SK-N-SH (cell line): Measurements from ENCODE around the gene TSHR. TPM values are rescaled to one million over a fixed set of nuclear protein-coding genes. Genes with fewer than 3 reads are reported as not detected.

ENCODE experiments used
- CTCF ChIA-PET: fragments of 300-600, 350-600 bp; formaldehyde crosslinking; extraction: SDS; loops from one replicate; lab custom pipeline; 2021; lab: Yijun Ruan, JAX
- POLR2A ChIA-PET: fragments of 350-600 bp; sonication (Branson Sonifier 250); formaldehyde crosslinking; extraction: SDS; loops from one replicate; lab custom pipeline; 2020; ENCODE audit warnings: antibody characterized with exemption, inconsistent platforms; lab: Yijun Ruan, JAX
- DNase-seq: peaks from one replicate; pipeline ENCODE4 v3.0.0; 2012
- H2AFZ ChIP-seq: fragments of 200-600 bp; sonication (generic); 2 replicates; pipeline ENCODE4 v1.8.1; 2016; ENCODE audit warnings: antibody characterized with exemption, mild to moderate bottlenecking, low read depth
- H3F3A ChIP-seq: fragments of 200-600 bp; sonication (generic); replicated peaks from 2 replicates; pipeline ENCODE3; 2016; ENCODE audit warnings: antibody characterized with exemption, mild to moderate bottlenecking; ENCODE audit not compliant: insufficient read depth
- H3K27ac ChIP-seq, 2 experiments: fragments of 200-500 bp in 1 of 2; fragments of 200-600 bp in 1 of 2; sonication (Bioruptor generic) in 1 of 2; sonication (generic), shearing (Covaris generic) in 1 of 2; 2 replicates each; pipeline versions ENCODE4 v1.5.1 to v1.6.1; 2014 to 2016; ENCODE audit warnings: low read depth in 2 of 2, inconsistent platforms in 1 of 2, low read length in 1 of 2, mild to moderate bottlenecking in 1 of 2, mixed read lengths in 1 of 2
- H3K27me3 ChIP-seq: fragments of 200-600 bp; sonication (generic), shearing (Covaris generic); 2 replicates; pipeline ENCODE4 v1.6.1; 2016; ENCODE audit warnings: mixed run types; ENCODE audit not compliant: insufficient read depth
- H3K36me3 ChIP-seq, 2 experiments: fragments of 200-500 bp in 1 of 2; fragments of 200-600 bp in 1 of 2; sonication (Bioruptor generic) in 1 of 2; sonication (generic) in 1 of 2; replicated peaks in 1 of 2; 2 replicates each; pipeline versions ENCODE3 to v1.5.1; 2014 to 2016; ENCODE audit warnings: low read length in 1 of 2, mild to moderate bottlenecking in 1 of 2; ENCODE audit not compliant: insufficient read depth in 2 of 2, control insufficient read depth in 1 of 2
- H3K4me1 ChIP-seq, 2 experiments: fragments of 200-500 bp in 1 of 2; fragments of 200-600 bp in 1 of 2; sonication (Bioruptor generic) in 1 of 2; sonication (generic), shearing (Covaris generic) in 1 of 2; 2 replicates each; pipeline versions ENCODE4 v1.5.1 to v1.6.1; 2014 to 2016; ENCODE audit warnings: low read depth in 1 of 2, low read length in 1 of 2, mixed run types in 1 of 2; ENCODE audit not compliant: insufficient read depth in 2 of 2, control insufficient read depth in 1 of 2
- H3K4me2 ChIP-seq: fragments of 200-600 bp; sonication (generic), shearing (Covaris generic); 2 replicates; pipeline ENCODE4 v1.6.1; 2017; ENCODE audit warnings: mixed run types
- H3K4me3 ChIP-seq, 2 experiments: fragments of 200-500 bp in 1 of 2; fragments of 200-600 bp in 1 of 2; sonication (Bioruptor generic) in 1 of 2; sonication (generic), shearing (Covaris generic) in 1 of 2; 2 replicates each; pipeline versions ENCODE4 v1.5.1 to v1.8.1; 2014 to 2016; ENCODE audit warnings: low read depth in 2 of 2, inconsistent platforms in 1 of 2, low read length in 1 of 2, mild to moderate bottlenecking in 1 of 2, mixed read lengths in 1 of 2, moderate library complexity in 1 of 2
- H3K79me2 ChIP-seq: fragments of 200-600 bp; sonication (generic); 2 replicates; pipeline ENCODE4 v1.8.1; 2017; ENCODE audit warnings: mild to moderate bottlenecking; ENCODE audit not compliant: insufficient read depth
- H3K9ac ChIP-seq: fragments of 200-600 bp; sonication (generic); 2 replicates; pipeline ENCODE4 v1.6.1; 2017; ENCODE audit warnings: mixed run types
- H3K9me2 ChIP-seq: fragments of 200-600 bp; sonication (generic); 2 replicates; pipeline ENCODE4 v1.6.1; 2017; ENCODE audit warnings: mixed run types
- H3K9me3 ChIP-seq: fragments of 200-600 bp; sonication (generic); 2 replicates; pipeline ENCODE4 v1.6.1; 2017; ENCODE audit warnings: mixed run types, mild to moderate bottlenecking, moderate library complexity
- H4K20me1 ChIP-seq: fragments of 200-600 bp; sonication (generic); 2 replicates; pipeline ENCODE4 v1.6.1; 2017; ENCODE audit warnings: mild to moderate bottlenecking, mixed run types; ENCODE audit not compliant: insufficient read depth
- ELF1 ChIP-seq: IDR thresholded peaks from 2 replicates; pipeline ENCODE4 v1.4.0; 2012
- EP300 ChIP-seq, 2 experiments: IDR thresholded peaks; 2 replicates each; pipeline versions ENCODE4 v1.4.0 to v1.6.1; 2012; ENCODE audit warnings: borderline replicate concordance in 1 of 2, low read depth in 1 of 2, low read length in 1 of 2
- FOXM1 ChIP-seq: IDR thresholded peaks from 2 replicates; pipeline ENCODE4 v1.4.0; 2012; ENCODE audit warnings: low read depth, mild to moderate bottlenecking
- GABPA ChIP-seq: IDR thresholded peaks from 2 replicates; pipeline ENCODE4 v1.4.0; 2012; ENCODE audit warnings: low read depth, mild to moderate bottlenecking
- GATA2 ChIP-seq: sonication (generic); formaldehyde crosslinking; IDR thresholded peaks from 2 replicates; pipeline ENCODE4 v1.5.0; 2020; ENCODE audit warnings: mild to moderate bottlenecking, missing genetic modification reagents
- JUND ChIP-seq: IDR thresholded peaks from 2 replicates; pipeline ENCODE4 v1.4.0; 2012
- MEF2A ChIP-seq: IDR thresholded peaks from 2 replicates; pipeline ENCODE4 v1.4.0; 2012; ENCODE audit warnings: low read depth, borderline replicate concordance
- MXI1 ChIP-seq: IDR thresholded peaks from 2 replicates; pipeline ENCODE4 v1.6.1; 2012; ENCODE audit warnings: mild to moderate bottlenecking, low read depth, low read length, improper control_type of control experiment
- RAD21 ChIP-seq: IDR thresholded peaks from 2 replicates; pipeline ENCODE4 v1.6.1; 2012; ENCODE audit warnings: mild to moderate bottlenecking, low read length
- RXRA ChIP-seq: IDR thresholded peaks from 2 replicates; pipeline ENCODE4 v1.4.0; 2012; ENCODE audit warnings: low read depth, mild to moderate bottlenecking, borderline replicate concordance
- SIN3A ChIP-seq: IDR thresholded peaks from 2 replicates; pipeline ENCODE4 v1.6.1; 2012; ENCODE audit warnings: low read depth, mild to moderate bottlenecking, low read length, moderate library complexity, borderline replicate concordance
- SMC3 ChIP-seq: IDR thresholded peaks from 2 replicates; pipeline ENCODE4 v1.6.1; 2012; ENCODE audit warnings: low read depth, low read length, improper control_type of control experiment
- TCF12 ChIP-seq: IDR thresholded peaks from 2 replicates; pipeline ENCODE4 v1.4.0; 2012
- TEAD4 ChIP-seq: IDR thresholded peaks from 2 replicates; pipeline ENCODE4 v1.4.0; 2012; ENCODE audit warnings: mild to moderate bottlenecking, borderline replicate concordance; ENCODE audit not compliant: insufficient read depth
- ZBTB33 ChIP-seq: IDR thresholded peaks from 2 replicates; pipeline ENCODE4 v1.4.0; 2012; ENCODE audit warnings: low read depth, borderline replicate concordance
- WGBS: methylation state at CpG from one replicate; pipeline ENCODE4 v1.1.6; 2017; ENCODE audit warnings: low lambda C conversion rate; 5-methylcytosine and 5-hydroxymethylcytosine counted together
- polyA plus RNA-seq, 3 experiments: library from polyadenylated mRNA; depleted of rRNA; stranded (reverse); fragments of >200 nt; gene quantifications; 2 replicates each; pipeline ENCODE4 v1.2.3, GENCODE V29; 2012
- TF ChIP-seq, protein P1 (sequence below): fragments of 150-350 bp; IDR thresholded peaks from 2 replicates; pipeline ENCODE4 v1.6.1; 2016; ENCODE audit warnings: mild to moderate bottlenecking, low read depth, low read length
- TF ChIP-seq, protein P2 (sequence below): fragments of 150-350 bp; IDR thresholded peaks from 2 replicates; pipeline ENCODE4 v1.6.1; 2017; ENCODE audit warnings: antibody characterized with exemption, low read length, low read depth, borderline replicate concordance
- TF ChIP-seq, protein P3 (sequence below): fragments of 200-600 bp; sonication (generic); IDR thresholded peaks from 2 replicates; pipeline ENCODE4 v1.6.1; 2017; ENCODE audit warnings: antibody characterized with exemption, mild to moderate bottlenecking, moderate library complexity

The TSHR gene
- polyA plus RNA-seq, 1 of the 3 experiments (the other 2 are of a cell fraction) = not detected

DNA sequence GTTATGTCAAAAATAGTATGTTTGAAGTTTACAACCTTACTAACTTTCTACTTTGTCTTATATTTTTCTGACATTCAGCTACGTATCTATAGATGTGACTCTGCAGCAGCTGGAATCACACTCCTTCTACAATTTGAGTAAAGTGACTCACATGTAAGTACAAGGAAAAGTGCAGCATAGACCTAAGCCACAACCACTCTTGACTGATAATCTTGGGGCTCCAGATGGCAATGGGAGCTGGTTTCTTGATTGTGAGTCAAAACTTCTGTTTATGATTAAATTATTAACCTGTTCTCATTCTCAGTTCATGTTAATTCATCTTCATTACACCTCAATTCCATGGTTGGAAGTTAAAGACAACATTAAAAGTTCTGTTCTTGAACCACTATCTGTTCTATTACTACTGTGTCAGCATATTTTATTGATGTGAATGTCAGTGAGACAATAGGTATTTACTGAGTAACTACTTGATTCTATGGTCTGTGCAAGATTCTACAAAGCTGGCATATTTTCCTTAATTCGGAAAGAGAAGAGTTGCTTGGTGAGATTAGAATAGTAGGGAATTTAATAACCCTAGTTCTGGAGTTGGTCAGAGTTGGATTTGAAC, 112.9 kb downstream of the TSHR start:
- Histone ChIP-seq H3K79me2 (no peaks in the 10 kb centered on the region), H4K20me1 (no peaks in the 10 kb centered on the region), H3K4me2 (no peak overlapping the region), H3K4me3 (no peak overlapping the region), H3K36me3 (no peaks in the 10 kb centered on the region), H3K4me1 (no peaks in the 10 kb centered on the region), H3K9me3 (no peaks in the 10 kb centered on the region), H3K27ac (no peak overlapping the region), H3K27me3 (no peaks in the 10 kb centered on the region), H3K9me2 (no peaks in the 10 kb centered on the region), H3F3A (no peaks in the 10 kb centered on the region), H3K9ac (no peak overlapping the region), H2AFZ (no peak overlapping the region)
- POLR2A ChIA-PET = no interaction called here
- 10% methylated on average over 2 of the region's 2 CpGs for WGBS
- TF ChIP-seq, protein P1, sequence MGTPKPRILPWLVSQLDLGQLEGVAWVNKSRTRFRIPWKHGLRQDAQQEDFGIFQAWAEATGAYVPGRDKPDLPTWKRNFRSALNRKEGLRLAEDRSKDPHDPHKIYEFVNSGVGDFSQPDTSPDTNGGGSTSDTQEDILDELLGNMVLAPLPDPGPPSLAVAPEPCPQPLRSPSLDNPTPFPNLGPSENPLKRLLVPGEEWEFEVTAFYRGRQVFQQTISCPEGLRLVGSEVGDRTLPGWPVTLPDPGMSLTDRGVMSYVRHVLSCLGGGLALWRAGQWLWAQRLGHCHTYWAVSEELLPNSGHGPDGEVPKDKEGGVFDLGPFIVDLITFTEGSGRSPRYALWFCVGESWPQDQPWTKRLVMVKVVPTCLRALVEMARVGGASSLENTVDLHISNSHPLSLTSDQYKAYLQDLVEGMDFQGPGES = no peak
- no peak for TF ChIP-seq MEF2A
- TF ChIP-seq ZBTB33 = no peak
- no peak for TF ChIP-seq TCF12
- no peak for TF ChIP-seq ELF1
- no peak for TF ChIP-seq RAD21
- TF ChIP-seq GABPA = no peak
- TF ChIP-seq, protein P2, sequence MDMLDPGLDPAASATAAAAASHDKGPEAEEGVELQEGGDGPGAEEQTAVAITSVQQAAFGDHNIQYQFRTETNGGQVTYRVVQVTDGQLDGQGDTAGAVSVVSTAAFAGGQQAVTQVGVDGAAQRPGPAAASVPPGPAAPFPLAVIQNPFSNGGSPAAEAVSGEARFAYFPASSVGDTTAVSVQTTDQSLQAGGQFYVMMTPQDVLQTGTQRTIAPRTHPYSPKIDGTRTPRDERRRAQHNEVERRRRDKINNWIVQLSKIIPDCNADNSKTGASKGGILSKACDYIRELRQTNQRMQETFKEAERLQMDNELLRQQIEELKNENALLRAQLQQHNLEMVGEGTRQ = no peak
- no peak for TF ChIP-seq SIN3A
- TF ChIP-seq JUND = no peak
- TF ChIP-seq EP300 (IDR thresholded peaks at IDR 0.05; ENCODE audit: borderline replicate concordance in 1 of 2, low read depth in 1 of 2, low read length in 1 of 2) = no peak
- TF ChIP-seq SMC3 = no peak
- TF ChIP-seq FOXM1 = no peak
- no peak for TF ChIP-seq MXI1
- no peak for TF ChIP-seq GATA2 (CRISPR knock-in tag)
- no peak for TF ChIP-seq TEAD4
- TF ChIP-seq, protein P3, sequence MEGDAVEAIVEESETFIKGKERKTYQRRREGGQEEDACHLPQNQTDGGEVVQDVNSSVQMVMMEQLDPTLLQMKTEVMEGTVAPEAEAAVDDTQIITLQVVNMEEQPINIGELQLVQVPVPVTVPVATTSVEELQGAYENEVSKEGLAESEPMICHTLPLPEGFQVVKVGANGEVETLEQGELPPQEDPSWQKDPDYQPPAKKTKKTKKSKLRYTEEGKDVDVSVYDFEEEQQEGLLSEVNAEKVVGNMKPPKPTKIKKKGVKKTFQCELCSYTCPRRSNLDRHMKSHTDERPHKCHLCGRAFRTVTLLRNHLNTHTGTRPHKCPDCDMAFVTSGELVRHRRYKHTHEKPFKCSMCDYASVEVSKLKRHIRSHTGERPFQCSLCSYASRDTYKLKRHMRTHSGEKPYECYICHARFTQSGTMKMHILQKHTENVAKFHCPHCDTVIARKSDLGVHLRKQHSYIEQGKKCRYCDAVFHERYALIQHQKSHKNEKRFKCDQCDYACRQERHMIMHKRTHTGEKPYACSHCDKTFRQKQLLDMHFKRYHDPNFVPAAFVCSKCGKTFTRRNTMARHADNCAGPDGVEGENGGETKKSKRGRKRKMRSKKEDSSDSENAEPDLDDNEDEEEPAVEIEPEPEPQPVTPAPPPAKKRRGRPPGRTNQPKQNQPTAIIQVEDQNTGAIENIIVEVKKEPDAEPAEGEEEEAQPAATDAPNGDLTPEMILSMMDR = no peak
- TF ChIP-seq RXRA = no peak
- DNase-seq = no peak
- CTCF ChIA-PET = no interaction called here
